GM13977 (cell line): ENCODE measurements around the gene IZUMO1.
"Not testable (repeated sequence)": the region's sequence is repeated elsewhere in the genome, so short reads cannot be mapped to it uniquely, and the experiment has no call there.

Experiments used
- DNase-seq: peaks from one replicate; pipeline ENCODE4 v3.0.0; 2012; ENCODE audit warnings: low spot score
- CTCF ChIP-seq: IDR thresholded peaks from 2 replicates; pipeline ENCODE4 v1.5.1; 2012; ENCODE audit warnings: mild to moderate bottlenecking, control low read depth; ENCODE audit not compliant: insufficient read depth; ENCODE audit errors: extremely low read depth, missing control alignments
- in situ Hi-C: fragments of 300-500 bp; cut with MboI; formaldehyde crosslinking; loops from one replicate; pipeline ENCODE4 v1.12.0; 2022; ENCODE audit warnings: low sequenced_read_pairs, low pct_unique_long_range_greater_than_20kb, mixed read lengths, inconsistent platforms; ENCODE audit not compliant: unreplicated experiment

Gene IZUMO1

GRCh38 chr19:48696353-48697010, 50.2 kb downstream of the IZUMO1 start:
- no peak for TF ChIP-seq CTCF
- DNase-seq, result no peak
- in situ Hi-C loops, result no loop called here

GRCh38 chr19:48695743-48696352, 50.9 kb downstream of the IZUMO1 start, which contains the start of gene FUT2:
Gene FUT2, plus strand, starts transcription at chr19:48695971. Its CDS starts 6,986 bp downstream, at chr19:48702957.
- no peak for DNase-seq
- in situ Hi-C loops, result no loop called here
- no peak for TF ChIP-seq CTCF

GRCh38 chr19:48693629-48694028, 53.1 kb downstream of the IZUMO1 start:
- DNase-seq, in situ Hi-C loops: not testable (repeated sequence)
